GM18951 (cell line): Measurements from ENCODE around the gene SLC41A3.

Experiments used
- POLR2A ChIP-seq: IDR thresholded peaks from 4 replicates; pipeline ENCODE4 v1.6.1; 2011; ENCODE audit warnings: mild to moderate bottlenecking; ENCODE audit not compliant: insufficient read length, insufficient read depth; ENCODE audit errors: extremely low read depth
- in situ Hi-C: fragments of 300-500 bp; cut with MboI; formaldehyde crosslinking; loops from one replicate; pipeline ENCODE4 v1.12.0; 2022; ENCODE audit warnings: low sequenced_read_pairs, mixed read lengths, inconsistent platforms; ENCODE audit not compliant: unreplicated experiment

SLC41A3 gene

GRCh38 chr3:126116526-126116925, 32.6 kb upstream of the SLC41A3 start:
- no peak for TF ChIP-seq POLR2A
- in situ Hi-C loops: no loop called here

- no peak for TF ChIP-seq POLR2A
- in situ Hi-C loops: no loop called here
Measured at GRCh38 chr3:126114443-126115386, 30.8 kb upstream of the SLC41A3 start.

- no peak for TF ChIP-seq POLR2A
- in situ Hi-C loops: no loop called here
Measured at GRCh38 chr3:126113733-126114442, 30.0 kb upstream of the SLC41A3 start.

GRCh38 chr3:126113238-126113555, 29.3 kb upstream of the SLC41A3 start:
- no peak for TF ChIP-seq POLR2A
- in situ Hi-C loops: no loop called here

- in situ Hi-C loops: no loop called here
- no peak for TF ChIP-seq POLR2A
Measured at GRCh38 chr3:126112531-126113237, 28.8 kb upstream of the SLC41A3 start.

GRCh38 chr3:126111566-126112475, 27.9 kb upstream of the SLC41A3 start:
- in situ Hi-C loops: no loop called here

GRCh38 chr3:126111126-126111551, 27.2 kb upstream of the SLC41A3 start:
- in situ Hi-C loops: no loop called here
- no peak for TF ChIP-seq POLR2A

More at GRCh38 chr3:126111566-126112475, 27.9 kb upstream of the SLC41A3 start:
- TF ChIP-seq POLR2A: no peak

- TF ChIP-seq POLR2A: no peak
- in situ Hi-C loops: no loop called here
Measured at GRCh38 chr3:126110431-126111125, 26.7 kb upstream of the SLC41A3 start.

GRCh38 chr3:126109880-126110235, 25.9 kb upstream of the SLC41A3 start:
- in situ Hi-C loops: no loop called here
- no peak for TF ChIP-seq POLR2A

- in situ Hi-C loops: no loop called here
- TF ChIP-seq POLR2A: no peak
Measured at GRCh38 chr3:126109146-126109879, 25.4 kb upstream of the SLC41A3 start.

- TF ChIP-seq POLR2A: no peak
- in situ Hi-C loops: no loop called here
Measured at GRCh38 chr3:126108676-126109050, 24.7 kb upstream of the SLC41A3 start.

- in situ Hi-C loops: no loop called here
- TF ChIP-seq POLR2A: no peak
Measured at GRCh38 chr3:126107957-126108675, 24.2 kb upstream of the SLC41A3 start.
